Sigmoid colon (tissue), 4 donors: ENCODE measurements around the gene LLGL1.

Experiments
- EP300 ChIP-seq, 4 donors: sonication (generic); formaldehyde crosslinking; IDR thresholded peaks; one replicate each; pipeline ENCODE4 v1.6.1; 2017; ENCODE audit warnings: antibody characterized with exemption in 4 of 4
- POLR2A ChIP-seq, 2 donors: fragments of 450-650 bp; IDR thresholded peaks; one replicate each; pipeline ENCODE4 v1.6.1; 2016; ENCODE audit warnings: antibody characterized with exemption in 2 of 2, mild to moderate bottlenecking in 2 of 2, moderate library complexity in 2 of 2
- POLR2AphosphoS5 ChIP-seq, 4 donors: sonication (generic); formaldehyde crosslinking; IDR thresholded peaks; one replicate each; pipeline ENCODE4 v1.6.1; 2017; ENCODE audit warnings: antibody characterized with exemption in 4 of 4
- TF ChIP-seq, protein P1 (sequence below), 4 experiments: fragments of 450-650 bp in 3 of 4; fragments of 200-600 bp in 1 of 4; IDR thresholded peaks; one replicate each; pipeline ENCODE4 v1.5.1; 2016 to 2019; ENCODE audit warnings: antibody characterized with exemption in 4 of 4, mild to moderate bottlenecking in 3 of 4, moderate library complexity in 2 of 4

DNA sequence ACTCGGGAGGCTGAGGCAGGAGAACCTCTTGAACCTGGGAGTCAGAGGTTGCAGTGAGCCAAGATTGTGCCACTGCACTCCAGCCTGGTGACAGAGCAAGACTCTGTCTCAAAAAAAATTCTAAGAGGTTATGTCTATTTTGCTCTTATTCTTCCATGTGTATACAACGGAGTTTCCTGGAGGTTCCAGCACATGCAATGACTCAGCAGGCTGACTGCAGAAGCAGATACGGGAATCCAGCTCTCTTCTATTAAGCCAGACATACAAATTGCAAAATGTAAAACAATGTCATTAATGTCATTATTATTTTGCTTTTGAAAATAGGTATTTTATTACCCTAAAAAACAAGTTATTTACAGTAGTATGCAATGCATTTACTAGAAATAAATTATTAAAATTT lies 53.4 kb downstream of the LLGL1 start:
- TF ChIP-seq, protein P1, sequence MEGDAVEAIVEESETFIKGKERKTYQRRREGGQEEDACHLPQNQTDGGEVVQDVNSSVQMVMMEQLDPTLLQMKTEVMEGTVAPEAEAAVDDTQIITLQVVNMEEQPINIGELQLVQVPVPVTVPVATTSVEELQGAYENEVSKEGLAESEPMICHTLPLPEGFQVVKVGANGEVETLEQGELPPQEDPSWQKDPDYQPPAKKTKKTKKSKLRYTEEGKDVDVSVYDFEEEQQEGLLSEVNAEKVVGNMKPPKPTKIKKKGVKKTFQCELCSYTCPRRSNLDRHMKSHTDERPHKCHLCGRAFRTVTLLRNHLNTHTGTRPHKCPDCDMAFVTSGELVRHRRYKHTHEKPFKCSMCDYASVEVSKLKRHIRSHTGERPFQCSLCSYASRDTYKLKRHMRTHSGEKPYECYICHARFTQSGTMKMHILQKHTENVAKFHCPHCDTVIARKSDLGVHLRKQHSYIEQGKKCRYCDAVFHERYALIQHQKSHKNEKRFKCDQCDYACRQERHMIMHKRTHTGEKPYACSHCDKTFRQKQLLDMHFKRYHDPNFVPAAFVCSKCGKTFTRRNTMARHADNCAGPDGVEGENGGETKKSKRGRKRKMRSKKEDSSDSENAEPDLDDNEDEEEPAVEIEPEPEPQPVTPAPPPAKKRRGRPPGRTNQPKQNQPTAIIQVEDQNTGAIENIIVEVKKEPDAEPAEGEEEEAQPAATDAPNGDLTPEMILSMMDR (IDR thresholded peaks at IDR 0.05), result no peak
- TF ChIP-seq POLR2A (IDR thresholded peaks at IDR 0.05), result no peak
- TF ChIP-seq POLR2AphosphoS5 (IDR thresholded peaks at IDR 0.05), result no peak
- TF ChIP-seq EP300 (IDR thresholded peaks at IDR 0.05), result no peak
